Measurements from ENCODE around the gene RAB44.

DNA sequence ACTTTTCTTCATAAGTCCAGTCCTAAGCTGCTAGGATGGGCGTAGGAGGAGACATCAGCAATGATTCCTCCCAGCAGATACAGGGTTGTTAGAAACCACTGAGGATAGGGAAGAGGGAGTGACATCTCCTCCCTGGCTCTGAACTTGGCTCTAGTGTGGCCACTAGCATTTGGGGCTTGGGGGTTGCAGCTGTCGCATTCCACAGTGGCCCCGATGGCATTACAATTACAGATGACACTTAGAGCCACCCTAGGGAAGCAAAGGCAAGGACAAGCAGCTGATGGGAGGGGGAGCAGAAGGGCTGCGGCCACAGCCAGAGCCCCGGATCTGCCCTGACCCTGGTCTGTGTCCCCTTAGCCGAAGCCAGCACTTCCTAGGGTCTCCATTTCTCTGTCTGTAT, 28.6 kb upstream of the RAB44 start:
- TF ChIP-seq, protein P1, sequence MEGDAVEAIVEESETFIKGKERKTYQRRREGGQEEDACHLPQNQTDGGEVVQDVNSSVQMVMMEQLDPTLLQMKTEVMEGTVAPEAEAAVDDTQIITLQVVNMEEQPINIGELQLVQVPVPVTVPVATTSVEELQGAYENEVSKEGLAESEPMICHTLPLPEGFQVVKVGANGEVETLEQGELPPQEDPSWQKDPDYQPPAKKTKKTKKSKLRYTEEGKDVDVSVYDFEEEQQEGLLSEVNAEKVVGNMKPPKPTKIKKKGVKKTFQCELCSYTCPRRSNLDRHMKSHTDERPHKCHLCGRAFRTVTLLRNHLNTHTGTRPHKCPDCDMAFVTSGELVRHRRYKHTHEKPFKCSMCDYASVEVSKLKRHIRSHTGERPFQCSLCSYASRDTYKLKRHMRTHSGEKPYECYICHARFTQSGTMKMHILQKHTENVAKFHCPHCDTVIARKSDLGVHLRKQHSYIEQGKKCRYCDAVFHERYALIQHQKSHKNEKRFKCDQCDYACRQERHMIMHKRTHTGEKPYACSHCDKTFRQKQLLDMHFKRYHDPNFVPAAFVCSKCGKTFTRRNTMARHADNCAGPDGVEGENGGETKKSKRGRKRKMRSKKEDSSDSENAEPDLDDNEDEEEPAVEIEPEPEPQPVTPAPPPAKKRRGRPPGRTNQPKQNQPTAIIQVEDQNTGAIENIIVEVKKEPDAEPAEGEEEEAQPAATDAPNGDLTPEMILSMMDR (IDR thresholded peaks at IDR 0.05; ENCODE audit: low read length) = no peak
- TF ChIP-seq EZH2 (IDR thresholded peaks at IDR 0.05; ENCODE audit: borderline replicate concordance, low read length) = no peak

Data from OCI-LY1 (cell line).